ENCODE data around the gene NOVA1. TPM values are rescaled to one million over a fixed set of nuclear protein-coding genes. Genes with fewer than 3 reads are reported as not detected.

The NOVA1 gene
- total RNA-seq, 4 donors from 2014 or later, result 10.3 to 22.4 (median 14.0) TPM

DNA sequence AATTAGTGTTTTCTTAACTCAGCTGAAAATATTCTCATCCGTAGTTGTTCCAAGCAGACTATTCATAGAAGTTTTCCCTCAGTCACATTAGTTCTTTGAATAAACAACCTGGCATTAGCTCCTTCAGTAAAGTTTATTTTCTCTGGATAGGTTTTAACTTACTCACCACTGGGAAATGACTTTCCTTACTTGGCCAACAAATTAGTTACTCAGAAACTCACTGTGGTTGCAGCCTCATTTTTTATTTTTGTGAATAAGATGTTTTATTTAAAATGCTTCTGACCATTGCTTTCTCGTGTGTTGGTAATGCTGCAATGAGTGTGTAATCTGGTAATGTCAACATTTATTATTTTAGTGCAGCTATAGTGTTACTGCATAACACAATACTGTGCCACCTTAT, 74.9 kb downstream of the NOVA1 start:
- peak overlapping the region; percentile 45 to 60 (median 58) for H3K27ac ChIP-seq (replicated peaks in 1 of 4)
- no peak overlapping the region for H3K4me3 ChIP-seq

DNA sequence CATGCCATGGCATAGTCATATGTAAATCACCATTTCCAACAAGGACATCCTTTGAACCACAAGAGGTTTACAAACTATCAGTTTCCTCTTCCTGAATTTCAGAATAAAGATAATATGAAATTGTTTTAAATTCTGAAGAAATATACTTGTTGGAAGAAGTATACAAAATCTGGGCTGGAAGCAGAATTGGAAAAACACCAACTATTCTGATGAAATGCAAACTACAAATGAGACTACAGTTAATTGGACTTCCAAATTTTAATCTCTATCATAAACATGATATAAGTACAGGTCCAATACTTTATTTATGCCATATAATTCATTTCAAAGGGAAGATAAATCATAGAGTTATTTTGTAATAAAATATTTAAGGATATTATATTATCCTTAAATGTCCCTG, 80.1 kb downstream of the NOVA1 start:
- Histone ChIP-seq H3K36me3 (no peaks in the 10 kb centered on the region), H3K27me3 (no peaks in the 10 kb centered on the region), H3K4me3 (no peak overlapping the region), H3K4me1 (peaks cover 0 to 57% (median 23%) of the 10 kb centered on the region in 4 donors), H3K9me3 (no peaks in the 10 kb centered on the region), H3K27ac (replicated peaks in 1 of 4) (no peak overlapping the region)
- intact Hi-C loops (cut with DNase I), result no loop called here
- no peak for DNase-seq (ENCODE audit: extremely low spot score)
- TF ChIP-seq, protein P1, sequence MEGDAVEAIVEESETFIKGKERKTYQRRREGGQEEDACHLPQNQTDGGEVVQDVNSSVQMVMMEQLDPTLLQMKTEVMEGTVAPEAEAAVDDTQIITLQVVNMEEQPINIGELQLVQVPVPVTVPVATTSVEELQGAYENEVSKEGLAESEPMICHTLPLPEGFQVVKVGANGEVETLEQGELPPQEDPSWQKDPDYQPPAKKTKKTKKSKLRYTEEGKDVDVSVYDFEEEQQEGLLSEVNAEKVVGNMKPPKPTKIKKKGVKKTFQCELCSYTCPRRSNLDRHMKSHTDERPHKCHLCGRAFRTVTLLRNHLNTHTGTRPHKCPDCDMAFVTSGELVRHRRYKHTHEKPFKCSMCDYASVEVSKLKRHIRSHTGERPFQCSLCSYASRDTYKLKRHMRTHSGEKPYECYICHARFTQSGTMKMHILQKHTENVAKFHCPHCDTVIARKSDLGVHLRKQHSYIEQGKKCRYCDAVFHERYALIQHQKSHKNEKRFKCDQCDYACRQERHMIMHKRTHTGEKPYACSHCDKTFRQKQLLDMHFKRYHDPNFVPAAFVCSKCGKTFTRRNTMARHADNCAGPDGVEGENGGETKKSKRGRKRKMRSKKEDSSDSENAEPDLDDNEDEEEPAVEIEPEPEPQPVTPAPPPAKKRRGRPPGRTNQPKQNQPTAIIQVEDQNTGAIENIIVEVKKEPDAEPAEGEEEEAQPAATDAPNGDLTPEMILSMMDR (IDR thresholded peaks at IDR 0.05), result no peak
- no peak for TF ChIP-seq EP300 (IDR thresholded peaks at IDR 0.05)
- TF ChIP-seq POLR2A (IDR thresholded peaks at IDR 0.05; ENCODE audit: low read depth), result no peak
- no peak for TF ChIP-seq POLR2AphosphoS5 (IDR thresholded peaks at IDR 0.05)

More for the DNA sequence above, 74.9 kb downstream of the NOVA1 start:
- WGBS, result 28% methylated on average over 2 of the region's 2 CpGs
- TF ChIP-seq POLR2A (IDR thresholded peaks at IDR 0.05; ENCODE audit: low read depth) (no peak), POLR2AphosphoS5 (IDR thresholded peaks at IDR 0.05) (no peak), EP300 (IDR thresholded peaks at IDR 0.05) (no peak)
- TF ChIP-seq, protein P1 (IDR thresholded peaks at IDR 0.05), result no peak
- Histone ChIP-seq H3K4me1 (peaks cover 0 to 47% (median 30%) of the 10 kb centered on the region in 4 donors), H3K9me3 (no peaks in the 10 kb centered on the region), H3K36me3 (no peaks in the 10 kb centered on the region), H3K27me3 (no peaks in the 10 kb centered on the region)
- intact Hi-C loops (cut with DNase I), result no loop called here
- no peak for DNase-seq (ENCODE audit: extremely low spot score)

DNA sequence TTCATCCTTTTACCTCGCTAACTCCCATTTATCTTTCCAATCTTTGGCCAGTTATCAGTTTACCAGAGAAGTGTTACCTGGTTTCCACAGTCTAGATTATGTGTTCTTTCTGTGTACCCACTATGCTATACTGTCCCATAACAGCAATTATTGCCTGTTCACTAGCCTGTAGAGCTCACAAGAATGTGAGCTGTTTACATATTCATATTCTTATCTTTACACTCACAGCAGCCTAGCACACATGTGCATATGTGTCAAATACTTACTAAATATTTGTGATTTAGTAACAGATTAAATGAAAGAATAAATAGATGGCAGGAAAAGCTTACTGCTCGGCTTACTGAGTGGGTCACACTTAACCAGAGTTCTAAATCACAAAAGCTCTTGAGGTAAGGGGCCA, 97.8 kb downstream of the NOVA1 start:
- H3K27ac ChIP-seq (replicated peaks in 1 of 4), result no peak overlapping the region
- H3K4me3 ChIP-seq, result no peak overlapping the region
- intact Hi-C loops (cut with DNase I), result no loop called here
- no peaks in the 10 kb centered on the region for H3K4me1 ChIP-seq
- TF ChIP-seq POLR2A (IDR thresholded peaks at IDR 0.05; ENCODE audit: low read depth) (no peak), EP300 (IDR thresholded peaks at IDR 0.05) (no peak)
- TF ChIP-seq, protein P1 (IDR thresholded peaks at IDR 0.05), result no peak
- no peak for DNase-seq (ENCODE audit: extremely low spot score)
- H3K36me3 ChIP-seq, result no peaks in the 10 kb centered on the region
- H3K27me3 ChIP-seq, result no peaks in the 10 kb centered on the region
- 85% methylated on average over 2 of the region's 2 CpGs for WGBS
- no peaks in the 10 kb centered on the region for H3K9me3 ChIP-seq

DNA sequence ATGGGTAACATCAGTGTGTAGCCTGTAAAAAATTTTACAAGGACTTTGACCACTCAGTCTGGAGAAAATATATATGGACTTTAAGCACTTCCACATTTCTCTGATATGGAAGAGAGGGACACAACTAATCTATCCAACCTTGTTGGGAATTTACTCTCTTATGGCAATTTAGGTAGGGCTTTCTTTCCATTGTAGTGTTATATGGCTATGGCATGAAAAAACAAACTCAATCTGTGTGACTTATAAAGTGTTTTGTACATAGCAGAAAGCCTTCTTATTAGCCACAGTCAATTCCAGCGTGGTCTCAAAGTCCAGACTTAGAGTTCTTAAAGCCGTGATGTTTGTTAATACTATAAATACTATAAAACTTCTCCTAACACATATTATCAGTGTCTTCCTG, 98.3 kb downstream of the NOVA1 start:
- TF ChIP-seq, protein P1 (IDR thresholded peaks at IDR 0.05), result no peak
- TF ChIP-seq EP300 (IDR thresholded peaks at IDR 0.05) (no peak), POLR2AphosphoS5 (IDR thresholded peaks at IDR 0.05) (no peak), POLR2A (IDR thresholded peaks at IDR 0.05; ENCODE audit: low read depth) (no peak)

DNA sequence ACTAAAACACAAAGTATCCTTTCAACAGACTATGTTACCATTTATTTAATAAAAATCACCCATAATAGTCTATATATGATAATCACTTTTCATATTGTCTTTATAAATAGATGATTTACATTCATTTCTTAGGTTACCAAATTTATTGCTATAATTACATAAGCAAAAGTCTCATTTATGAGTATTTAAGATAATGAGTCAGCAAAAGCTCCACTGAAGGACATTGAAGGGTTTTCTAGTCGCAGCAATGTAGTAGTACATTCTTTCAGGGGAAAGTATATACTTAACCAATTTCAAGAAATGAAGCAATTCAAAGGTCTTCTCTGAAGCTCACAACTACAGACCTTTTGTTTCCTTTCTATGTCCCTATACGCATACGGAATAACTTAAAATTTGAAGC, 110.9 kb downstream of the NOVA1 start:
- no peak for DNase-seq (ENCODE audit: extremely low spot score)
- no peak overlapping the region for H3K27ac ChIP-seq (replicated peaks in 1 of 4)
- H3K4me1 ChIP-seq, result no peaks in the 10 kb centered on the region
- no peaks in the 10 kb centered on the region for H3K9me3 ChIP-seq
- no peaks in the 10 kb centered on the region for H3K36me3 ChIP-seq
- WGBS, result over 99% methylated on average over 3 of the region's 3 CpGs
- TF ChIP-seq, protein P1 (IDR thresholded peaks at IDR 0.05), result no peak
- TF ChIP-seq EP300 (IDR thresholded peaks at IDR 0.05), result no peak
- no peak for TF ChIP-seq POLR2AphosphoS5 (IDR thresholded peaks at IDR 0.05)
- no peak for TF ChIP-seq POLR2A (IDR thresholded peaks at IDR 0.05; ENCODE audit: low read depth)
- intact Hi-C loops (cut with DNase I), result no loop called here
- H3K27me3 ChIP-seq, result no peaks in the 10 kb centered on the region
- H3K4me3 ChIP-seq, result no peak overlapping the region

More for the DNA sequence above, 98.3 kb downstream of the NOVA1 start:
- H3K36me3 ChIP-seq, result no peaks in the 10 kb centered on the region
- H3K27me3 ChIP-seq, result no peaks in the 10 kb centered on the region
- 83% methylated on average over 2 of the region's 2 CpGs for WGBS
- no peaks in the 10 kb centered on the region for H3K9me3 ChIP-seq
- intact Hi-C loops (cut with DNase I), result no loop called here
- no peaks in the 10 kb centered on the region for H3K4me1 ChIP-seq
- no peak overlapping the region for H3K4me3 ChIP-seq
- no peak overlapping the region for H3K27ac ChIP-seq (replicated peaks in 1 of 4)
- no peak for DNase-seq (ENCODE audit: extremely low spot score)
